ENCODE data around the gene WDR1. TPM values are rescaled to one million over a fixed set of nuclear protein-coding genes. Genes with fewer than 3 reads are reported as not detected.

WDR1 gene
- total RNA-seq, 1 experiment from 2014 or later: 237 TPM

Other genes with a start within 250 kb of the WDR1 start
- 1.2 TPM in 1 of 2 replicates, not detected in the other for gene SLC2A9, start 95.3 kb downstream of the WDR1 start, total RNA-seq (2014; rRNA removed; shearing (Covaris generic); ENCODE audit: low replicate concordance)